Germinal center (tissue), 1 donor: Measurements from ENCODE around the gene CDC37L1.
"Not testable (repeated sequence)": the region's sequence is repeated elsewhere in the genome, so short reads cannot be mapped to it uniquely, and the experiment has no call there.

Experiments
- DNase-seq: peaks from one replicate; pipeline ENCODE4 v3.0.0; 2012; ENCODE audit warnings: mixed read lengths, low spot score

Gene CDC37L1

GRCh38 chr9:4716163-4716562 is 36.8 kb downstream of the CDC37L1 start:
- DNase-seq: no peak

DNA sequence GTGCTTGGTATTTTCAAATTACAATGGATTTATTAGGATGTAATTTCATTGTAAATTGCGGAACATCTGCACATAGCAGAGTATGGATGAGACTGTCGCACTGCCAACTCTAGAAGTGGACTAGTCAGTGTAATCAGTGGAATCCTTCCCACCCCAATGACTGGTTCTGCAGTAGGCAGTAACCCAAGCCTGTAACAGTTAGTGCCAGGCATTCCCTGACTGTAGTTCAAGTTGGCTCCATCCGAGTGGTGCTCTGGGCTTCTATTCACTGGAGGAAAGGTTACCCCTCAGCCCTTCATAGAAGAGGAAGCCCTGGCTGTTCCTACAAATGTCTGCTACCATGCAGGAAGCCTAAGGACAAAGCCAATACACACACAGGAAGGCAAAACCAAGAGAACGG is 38.4 kb downstream of the CDC37L1 start:
- DNase-seq: no peak

GRCh38 chr9:4718911-4719310 is 39.5 kb downstream of the CDC37L1 start:
- DNase-seq: no peak

DNA sequence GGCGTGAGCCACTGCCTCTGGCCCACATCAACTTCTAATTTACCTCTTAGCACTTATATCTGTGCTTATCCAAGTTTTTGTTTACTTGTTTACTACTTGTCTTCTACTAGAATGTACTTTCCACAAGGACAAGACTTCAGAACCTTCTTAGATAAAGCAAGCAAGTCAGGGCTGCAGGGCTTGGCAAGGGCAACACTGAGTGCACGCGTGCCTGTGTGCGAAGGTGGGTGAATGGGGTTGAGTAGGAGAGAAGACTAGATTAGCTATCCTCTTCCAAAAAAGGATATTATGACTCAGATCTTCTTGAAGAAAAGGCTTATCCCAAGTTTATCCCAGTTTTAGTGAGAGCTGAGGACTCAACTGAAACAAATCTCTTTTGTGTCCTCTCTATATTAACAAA is 42.4 kb downstream of the CDC37L1 start:
- no peak for DNase-seq

- no peak for DNase-seq
Observed at GRCh38 chr9:4725706-4726442, 46.5 kb downstream of the CDC37L1 start.

DNA sequence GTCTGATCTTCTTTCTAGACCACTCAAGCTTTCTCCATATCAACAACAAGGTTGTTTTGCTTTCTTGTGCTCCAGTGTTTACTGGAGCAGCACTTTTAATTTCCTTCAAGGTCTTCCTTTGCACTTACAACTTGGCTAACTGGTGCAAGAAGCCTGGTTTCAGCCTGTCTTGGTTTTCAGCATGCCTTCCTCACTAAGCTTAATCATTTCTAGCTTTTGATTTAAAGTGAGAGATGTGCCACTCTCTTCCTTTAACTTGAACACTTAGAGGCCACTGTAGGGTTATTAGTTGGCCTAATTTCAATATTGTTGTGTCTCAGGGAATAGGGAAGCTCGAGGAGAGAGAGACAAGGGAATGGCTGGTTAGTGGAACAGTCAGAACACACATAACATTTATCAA is 48.2 kb downstream of the CDC37L1 start:
- no peak for DNase-seq

GRCh38 chr9:4732890-4733289 is 53.5 kb downstream of the CDC37L1 start:
- no peak for DNase-seq

- DNase-seq: no peak
Observed at GRCh38 chr9:4734150-4734549, 54.8 kb downstream of the CDC37L1 start.

DNA sequence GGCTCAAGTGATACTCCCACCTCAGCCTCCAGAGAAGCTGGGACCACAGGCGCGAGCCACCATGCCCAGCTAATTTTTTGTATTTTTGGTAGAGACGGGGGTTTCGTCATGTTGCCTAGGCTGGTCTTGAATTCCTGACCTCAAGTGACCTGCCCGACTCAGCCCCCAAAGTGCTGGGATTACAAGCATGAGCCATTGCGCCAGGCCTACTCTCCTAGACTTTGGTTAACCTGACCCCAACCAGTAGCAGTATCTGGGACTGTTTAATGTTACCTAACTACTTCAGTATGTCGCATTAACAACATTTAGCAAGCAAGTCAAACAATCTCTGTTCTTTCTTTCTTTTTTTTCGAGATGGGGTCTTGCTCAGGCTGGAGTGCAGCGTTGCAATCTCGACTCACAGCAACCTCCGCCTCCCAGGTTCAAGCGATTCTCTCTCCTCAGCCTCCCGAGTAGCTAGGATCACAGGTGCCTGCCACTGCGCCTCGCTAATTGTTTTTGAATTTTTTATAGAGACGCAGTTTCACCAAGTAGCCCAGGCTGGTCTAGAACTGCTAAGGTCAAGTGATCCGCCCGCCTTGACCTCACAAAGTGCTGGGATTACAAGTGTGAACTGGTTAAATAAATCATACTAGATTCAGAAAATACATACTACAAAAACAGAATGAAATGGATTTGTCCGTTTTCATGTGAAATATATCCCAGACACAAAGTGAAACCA is 59.7 kb downstream of the CDC37L1 start:
- no peak for DNase-seq

DNA sequence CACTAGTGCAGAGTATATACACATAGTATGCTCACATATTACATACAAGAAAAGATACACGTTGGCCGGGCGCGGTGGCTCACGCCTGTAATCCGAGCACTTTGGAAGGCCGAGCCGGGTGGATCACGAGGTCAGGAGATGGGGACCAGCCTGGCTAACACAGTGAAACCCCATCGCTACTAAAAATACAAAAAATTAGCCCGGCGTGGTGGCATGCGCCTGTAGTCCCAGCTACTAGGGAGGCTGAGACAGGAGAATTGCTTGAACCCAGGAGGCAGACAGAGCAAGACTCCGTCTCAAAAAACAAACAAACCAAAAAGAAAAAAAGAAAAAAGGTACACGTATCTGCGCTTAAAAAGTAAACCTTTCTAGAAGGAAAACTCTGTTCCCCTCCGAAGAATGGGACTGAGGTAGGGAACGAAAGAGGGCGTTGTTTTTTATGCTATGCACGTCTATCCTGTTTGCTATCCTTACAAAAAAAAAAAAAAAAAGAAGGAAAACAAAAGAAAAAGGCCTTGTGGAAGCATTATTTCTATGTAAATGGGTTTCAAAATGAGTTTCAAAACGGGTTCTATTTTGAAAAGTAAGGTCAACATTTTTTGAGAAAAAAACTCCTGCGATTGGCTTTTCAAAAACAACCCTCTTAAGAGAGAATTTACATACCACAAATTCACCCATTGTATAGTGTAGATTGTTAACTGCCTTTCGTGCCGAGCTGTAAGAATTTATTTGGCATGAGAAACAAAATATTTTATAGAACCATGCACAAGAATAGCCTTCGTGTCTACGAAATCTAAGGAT is 60.4 kb downstream of the CDC37L1 start:
- DNase-seq: peak; percentile 24

- DNase-seq: no peak
Observed at GRCh38 chr9:4740388-4740637, 60.9 kb downstream of the CDC37L1 start.

- peak; percentile 95 for DNase-seq
Observed at GRCh38 chr9:4740638-4741364, 61.4 kb downstream of the CDC37L1 start, which contains the start of gene AK3. Gene AK3, minus strand, starts transcription at chr9:4741202. Its CDS starts 115 bp downstream, at chr9:4741087.

DNA sequence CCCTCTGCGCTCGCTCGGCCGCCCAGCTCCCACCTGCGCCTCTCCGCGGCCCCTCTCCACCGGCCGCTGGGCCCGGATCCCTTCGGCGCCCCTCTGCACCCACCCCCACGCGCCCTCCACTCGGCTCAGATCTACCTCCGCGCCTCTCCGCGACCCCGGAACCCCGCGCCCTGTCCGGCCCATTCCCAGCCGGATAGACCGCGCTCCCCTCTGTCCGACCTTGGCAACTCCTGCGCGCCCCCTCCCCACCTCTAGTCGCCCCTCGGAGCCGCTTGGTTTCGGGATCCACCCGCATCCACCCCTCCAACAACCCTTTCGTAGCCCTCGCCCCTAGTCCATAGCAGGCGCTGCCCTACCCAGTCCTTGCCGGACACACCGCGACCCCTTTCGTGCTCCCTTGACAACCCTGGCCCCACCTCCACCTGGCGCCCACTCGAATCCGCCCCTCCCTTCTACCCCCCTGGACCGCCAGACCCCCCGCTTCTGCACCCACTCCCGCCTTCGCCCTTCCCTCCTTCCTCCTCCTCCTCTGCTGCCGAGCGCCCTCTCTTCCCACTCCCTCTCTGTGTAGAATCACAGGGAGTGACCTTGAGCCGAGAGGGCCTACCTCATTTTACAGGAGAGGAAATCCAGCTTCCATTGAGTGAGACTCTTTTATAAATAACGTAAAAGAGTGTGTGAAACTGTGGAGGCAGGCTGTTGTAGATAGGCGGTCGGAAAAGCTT is 62.2 kb downstream of the CDC37L1 start:
- DNase-seq: no peak

GRCh38 chr9:4742246-4742645 is 62.9 kb downstream of the CDC37L1 start:
- no peak for DNase-seq

DNA sequence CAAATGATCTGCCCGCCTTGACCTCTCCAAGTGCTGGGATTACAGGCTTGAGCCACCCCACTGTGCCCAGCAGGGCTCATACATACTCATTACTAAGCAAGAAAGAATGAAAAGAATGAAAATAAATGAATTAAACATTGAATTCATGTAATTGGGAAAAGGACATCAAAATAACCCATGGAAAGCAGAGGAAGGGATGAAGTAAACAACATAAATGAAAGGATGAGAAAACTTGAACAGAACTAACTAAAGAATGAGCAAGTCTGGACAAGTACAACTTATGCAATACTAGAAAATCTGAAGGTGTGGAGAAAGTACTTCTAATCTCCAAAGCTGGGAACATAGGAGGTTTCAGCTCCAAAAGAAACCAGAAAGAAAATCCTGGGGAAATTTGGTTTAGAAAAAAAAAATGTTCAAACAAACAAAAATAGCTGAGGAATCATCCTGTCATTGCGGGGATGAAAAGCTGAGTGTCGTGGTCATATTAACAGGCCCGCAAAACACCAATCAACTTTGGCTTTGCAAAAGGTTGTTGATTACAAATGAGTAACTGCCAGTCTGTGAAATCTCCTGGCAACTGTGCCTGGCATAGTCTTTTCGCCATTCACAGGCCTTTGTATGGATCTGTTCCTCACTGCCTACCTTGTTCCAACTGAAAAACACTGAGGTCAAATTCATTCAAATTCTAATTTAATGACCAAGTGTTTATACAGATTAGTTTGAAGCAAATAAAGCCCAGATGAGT is 63.9 kb downstream of the CDC37L1 start:
- DNase-seq: no peak

- DNase-seq: no peak
Observed at GRCh38 chr9:4746278-4747030, 67.1 kb downstream of the CDC37L1 start.

GRCh38 chr9:4748612-4749011 is 69.2 kb downstream of the CDC37L1 start:
- no peak for DNase-seq

DNA sequence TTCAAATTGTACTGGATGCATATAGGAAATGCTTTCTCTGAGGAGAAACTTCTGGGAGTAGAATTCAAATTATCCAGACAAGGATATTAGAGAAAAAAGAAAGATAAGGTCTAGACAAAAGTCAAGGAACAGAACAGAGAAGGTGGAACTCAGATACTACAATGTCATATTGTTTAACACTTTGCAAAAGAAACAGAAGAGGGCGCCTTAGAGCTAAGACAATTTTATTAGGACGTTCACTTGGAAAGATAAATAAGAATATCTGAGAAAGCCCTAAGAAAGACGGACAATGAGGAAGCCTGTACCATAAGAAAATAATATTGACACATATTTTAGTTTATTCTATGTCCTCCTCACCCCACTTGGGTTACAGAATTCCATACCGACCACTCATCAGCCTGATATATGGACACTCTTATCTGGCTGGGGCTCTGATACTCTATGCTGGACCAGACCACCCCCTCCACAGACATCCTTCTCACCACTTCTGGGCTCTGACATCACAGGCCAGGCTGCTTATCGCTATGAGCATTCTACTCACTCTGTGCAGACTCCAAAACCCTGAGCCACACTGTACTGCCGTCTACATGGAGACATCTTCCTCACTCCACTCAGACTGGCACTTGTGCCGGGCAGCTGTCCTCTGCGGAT is 70.8 kb downstream of the CDC37L1 start:
- peak; percentile 30 for DNase-seq

- DNase-seq: not testable (repeated sequence)
Observed at GRCh38 chr9:4754530-4754929, 75.2 kb downstream of the CDC37L1 start.
